SU-DHL-6 (cell line): ENCODE results near the gene TBC1D22A.

Source experiments
- H2AFZ ChIP-seq: fragments of 200-600 bp; sonication (generic); 2 replicates; pipeline ENCODE4 v1.6.1; 2014; ENCODE audit warnings: low read depth, mild to moderate bottlenecking, moderate library complexity, mixed read lengths, antibody characterized with exemption, low read length; ENCODE audit not compliant: severe bottlenecking
- H3F3A ChIP-seq: fragments of 200-600 bp; shearing (Covaris generic); 2 replicates; pipeline ENCODE4 v1.6.0; 2016; ENCODE audit warnings: antibody characterized with exemption, mild to moderate bottlenecking; ENCODE audit not compliant: insufficient read depth
- H3K27ac ChIP-seq: fragments of 200-600 bp; sonication (generic); 2 replicates; pipeline ENCODE4 v1.5.1; 2016; ENCODE audit warnings: low read depth, mild to moderate bottlenecking, low read length, moderate library complexity, mixed read lengths
- H3K27me3 ChIP-seq: fragments of 200-600 bp; sonication (generic), shearing (Covaris generic); 2 replicates; pipeline ENCODE4 v1.6.0; 2014; ENCODE audit warnings: mild to moderate bottlenecking, low read length
- H3K36me3 ChIP-seq: fragments of 200-600 bp; sonication (generic); 2 replicates; pipeline ENCODE4 v1.6.1; 2014; ENCODE audit warnings: mild to moderate bottlenecking, low read length, mixed read lengths
- H3K4me2 ChIP-seq: fragments of 300-600, 200-600 bp; shearing (Covaris generic), sonication (generic); 2 replicates; pipeline ENCODE4 v1.6.0; 2014; ENCODE audit warnings: low read length, low read depth, mild to moderate bottlenecking; ENCODE audit not compliant: poor library complexity, severe bottlenecking
- H3K4me3 ChIP-seq: fragments of 200-600 bp; sonication (generic); 2 replicates; pipeline ENCODE4 v1.5.1; 2014; ENCODE audit warnings: antibody characterized with exemption, low read length, mild to moderate bottlenecking, mixed read lengths; ENCODE audit not compliant: insufficient read depth, poor library complexity, severe bottlenecking
- H3K79me2 ChIP-seq: fragments of 200-600 bp; sonication (generic); 2 replicates; pipeline ENCODE4 v1.6.1; 2014; ENCODE audit warnings: mild to moderate bottlenecking, low read length, moderate library complexity; ENCODE audit not compliant: insufficient read depth
- H3K9ac ChIP-seq: fragments of 200-600 bp; sonication (generic); 2 replicates; pipeline ENCODE4 v1.7.0; 2014; ENCODE audit warnings: mild to moderate bottlenecking, low read length
- H3K9me2 ChIP-seq: fragments of 200-600 bp; sonication (generic); replicated peaks from 2 replicates; pipeline ENCODE4 v1.6.1; 2014; ENCODE audit warnings: low read length; ENCODE audit not compliant: insufficient read depth
- H3K9me3 ChIP-seq: fragments of 200-600 bp; sonication (generic); 2 replicates; pipeline ENCODE4 v1.6.1; 2014; ENCODE audit warnings: low read length, mixed read lengths; ENCODE audit not compliant: insufficient read depth
- H4K20me1 ChIP-seq: fragments of 200-600 bp; sonication (generic); 2 replicates; pipeline ENCODE4 v1.6.1; 2014; ENCODE audit warnings: low read depth, mild to moderate bottlenecking, antibody characterized with exemption, low read length, moderate library complexity, mixed read lengths
- CTCF ChIP-seq: fragments of 200-600 bp; sonication (generic); IDR thresholded peaks from one replicate; pipeline ENCODE4 v1.5.1; 2017; ENCODE audit warnings: antibody characterized with exemption, mild to moderate bottlenecking, low read length, moderate library complexity; ENCODE audit not compliant: insufficient read depth, poor library complexity, severe bottlenecking
- EZH2phosphoT487 ChIP-seq: fragments of 200-600 bp; sonication (generic), shearing (Covaris generic); conservative IDR thresholded peaks from 2 replicates; pipeline ENCODE4 v1.6.1; 2018; ENCODE audit warnings: mild to moderate bottlenecking, antibody characterized with exemption, low read length, moderate library complexity, mixed read lengths

TBC1D22A gene

GRCh38 chr22:47076758-47077157 is 314.3 kb downstream of the TBC1D22A start:
- Histone ChIP-seq H2AFZ (no peak overlapping the region), H3K4me2 (no peak overlapping the region), H3K36me3 (no peaks in the 10 kb centered on the region), H3K9ac (no peak overlapping the region), H3K9me2 (no peaks in the 10 kb centered on the region), H3K27me3 (no peaks in the 10 kb centered on the region), H3K9me3 (no peaks in the 10 kb centered on the region), H3F3A (no peaks in the 10 kb centered on the region), H3K27ac (no peak overlapping the region), H3K4me3 (no peak overlapping the region), H3K79me2 (peaks cover 9% of the 10 kb centered on the region), H4K20me1 (no peaks in the 10 kb centered on the region)
- TF ChIP-seq CTCF (no peak), EZH2phosphoT487 (no peak)

GRCh38 chr22:47080100-47080499 is 317.6 kb downstream of the TBC1D22A start:
- H2AFZ ChIP-seq: no peak overlapping the region
- no peak overlapping the region for H3K4me2 ChIP-seq
- H3F3A ChIP-seq: no peaks in the 10 kb centered on the region
- H3K27me3 ChIP-seq: no peaks in the 10 kb centered on the region
- H4K20me1 ChIP-seq: no peaks in the 10 kb centered on the region
- H3K9me3 ChIP-seq: no peaks in the 10 kb centered on the region
- no peaks in the 10 kb centered on the region for H3K9me2 ChIP-seq
- no peak overlapping the region for H3K27ac ChIP-seq
- H3K36me3 ChIP-seq: no peaks in the 10 kb centered on the region
- H3K79me2 ChIP-seq: peaks cover 6% of the 10 kb centered on the region; the same call in 1 of the 2 replicates
- TF ChIP-seq CTCF (no peak), EZH2phosphoT487 (no peak)
- H3K4me3 ChIP-seq: no peak overlapping the region
- H3K9ac ChIP-seq: no peak overlapping the region

GRCh38 chr22:47082505-47082904 is 320.1 kb downstream of the TBC1D22A start:
- Histone ChIP-seq H2AFZ (no peak overlapping the region), H3K4me2 (no peak overlapping the region), H3K27ac (no peak overlapping the region), H3K36me3 (no peaks in the 10 kb centered on the region), H4K20me1 (no peaks in the 10 kb centered on the region), H3K79me2 (peaks cover 6% of the 10 kb centered on the region; the same call in 1 of the 2 replicates), H3K9ac (no peak overlapping the region), H3K9me3 (no peaks in the 10 kb centered on the region), H3F3A (peaks cover 5% of the 10 kb centered on the region; the same call in 1 of the 2 replicates), H3K9me2 (no peaks in the 10 kb centered on the region), H3K27me3 (no peaks in the 10 kb centered on the region), H3K4me3 (no peak overlapping the region)
- TF ChIP-seq EZH2phosphoT487 (no peak), CTCF (no peak)
